Stomach (tissue), 4 donors: ENCODE data around the gene OBSL1.

ENCODE experiments used
- CTCF ChIP-seq, 7 experiments: fragments of 450-650 bp in 4 of 7; fragments of 200-600 bp in 3 of 7; sonication (generic) in 3 of 7; IDR thresholded peaks; one replicate each; pipeline ENCODE4 v1.5.1; 2016 to 2019; ENCODE audit warnings: antibody characterized with exemption in 7 of 7, control low read depth in 2 of 7, mild to moderate bottlenecking in 1 of 7
- POLR2A ChIP-seq, 4 donors: fragments of 450-650 bp; IDR thresholded peaks; one replicate each; pipeline ENCODE4 v1.6.1; 2016; ENCODE audit warnings: antibody characterized with exemption in 4 of 4, control low read depth in 2 of 4, mild to moderate bottlenecking in 1 of 4, moderate library complexity in 1 of 4
- POLR2AphosphoS5 ChIP-seq, 3 donors: sonication (generic); formaldehyde crosslinking; IDR thresholded peaks; one replicate each; pipeline ENCODE4 v1.6.1; 2016; ENCODE audit warnings: antibody characterized with exemption in 3 of 3

- TF ChIP-seq CTCF (IDR thresholded peaks at IDR 0.05) = no peak
- TF ChIP-seq POLR2A (IDR thresholded peaks at IDR 0.05) = no peak
- no peak for TF ChIP-seq POLR2AphosphoS5 (IDR thresholded peaks at IDR 0.05)
Observed at GRCh38 chr2:219553463-219553963, 17.8 kb downstream of the OBSL1 start.
